SH-SY5Y (cell line): Measurements from ENCODE around the gene PDE4D.

Source experiments
- GATA2 ChIP-seq: IDR thresholded peaks from 2 replicates; pipeline ENCODE4 v1.6.1; 2011; ENCODE audit warnings: mild to moderate bottlenecking, low read depth, low read length
- GATA3 ChIP-seq: IDR thresholded peaks from 2 replicates; pipeline ENCODE4 v1.6.1; 2011; ENCODE audit warnings: low read depth, mild to moderate bottlenecking, low read length, moderate library complexity

GRCh38 chr5:59542851-59543820, 350.4 kb downstream of the PDE4D start:
- TF ChIP-seq GATA2 (no peak), GATA3 (no peak)
